PC-9 (cell line): ENCODE measurements around the gene ACOX1. TPM values are rescaled to one million over a fixed set of nuclear protein-coding genes. Genes with fewer than 3 reads are reported as not detected.

Experiments
- BruUV-seq: library from RNA; stranded (reverse); fragments of 400-500 nt; replicated peaks from 2 replicates; lab custom pipeline; 2021; lab: Mats Ljungman, UMichigan
- CTCF ChIA-PET: fragments of 300-600 bp; sonication (Branson Sonifier 250); formaldehyde crosslinking; loops from one replicate; lab custom pipeline; 2022; ENCODE audit warnings: antibody characterized with exemption; lab: Charles Lee
- POLR2A ChIA-PET: fragments of 300-600 bp; sonication (Branson Sonifier 250); formaldehyde crosslinking; loops from one replicate; lab custom pipeline; 2022; ENCODE audit warnings: antibody characterized with exemption; ENCODE audit not compliant: unreplicated experiment; lab: Charles Lee
- DNase-seq, 2 experiments: peaks; one replicate each; pipeline versions ENCODE4 v3.0.0 to v3.0.0-alpha.2; 2015 to 2022; ENCODE audit warnings: mixed read lengths in 1 of 2
- H2AFZ ChIP-seq: fragments of 200-600 bp; sonication (generic); 2 replicates; pipeline ENCODE4 v1.8.1; 2017; ENCODE audit warnings: antibody characterized with exemption
- H3F3A ChIP-seq: fragments of 200-600 bp; sonication (generic); 2 replicates; pipeline ENCODE4 v1.8.1; 2017; ENCODE audit warnings: antibody characterized with exemption, mild to moderate bottlenecking, low read depth; ENCODE audit not compliant: insufficient read depth
- H3K27ac ChIP-seq: fragments of 200-600 bp; sonication (generic); 2 replicates; pipeline ENCODE4 v1.6.1; 2016; ENCODE audit warnings: mixed run types
- H3K27me3 ChIP-seq: fragments of 200-600 bp; sonication (generic); 2 replicates; pipeline ENCODE4 v1.6.1; 2016; ENCODE audit warnings: low read depth, mixed run types; ENCODE audit not compliant: insufficient read depth
- H3K36me3 ChIP-seq: fragments of 200-600 bp; sonication (generic); 2 replicates; pipeline ENCODE4 v1.6.1; 2016; ENCODE audit warnings: low read depth, mixed run types
- H3K4me1 ChIP-seq: fragments of 200-600 bp; sonication (generic); replicated peaks from 2 replicates; pipeline ENCODE4 v1.6.1; 2016; ENCODE audit warnings: mixed run types; ENCODE audit not compliant: insufficient read depth
- H3K4me2 ChIP-seq: fragments of 200-600 bp; sonication (generic); 2 replicates; pipeline ENCODE4 v1.6.1; 2017; ENCODE audit warnings: mixed run types
- H3K4me3 ChIP-seq: fragments of 200-600 bp; sonication (generic); 2 replicates; pipeline ENCODE4 v1.6.1; 2016; ENCODE audit warnings: mixed run types
- H3K79me2 ChIP-seq: fragments of 200-600 bp; sonication (generic); 2 replicates; pipeline ENCODE4 v1.6.1; 2017; ENCODE audit warnings: low read depth, mixed run types
- H3K9me2 ChIP-seq: fragments of 200-600 bp; sonication (generic); 2 replicates; pipeline ENCODE4 v1.8.1; 2017; ENCODE audit warnings: mild to moderate bottlenecking; ENCODE audit not compliant: insufficient read depth
- H3K9me3 ChIP-seq: fragments of 200-600 bp; sonication (generic); 2 replicates; pipeline ENCODE4 v1.8.1; 2016; ENCODE audit warnings: low read depth; ENCODE audit not compliant: insufficient read depth
- H4K20me1 ChIP-seq: fragments of 200-600 bp; sonication (generic); 2 replicates; pipeline ENCODE4 v1.8.1; 2017; ENCODE audit not compliant: insufficient read depth
- CTCF ChIP-seq: fragments of 200-600 bp; sonication (generic); conservative IDR thresholded peaks from 2 replicates; pipeline ENCODE4 v1.6.1; 2017; ENCODE audit warnings: mixed run types, antibody characterized with exemption, mild to moderate bottlenecking, moderate library complexity
- EZH2 ChIP-seq: fragments of 200-600 bp; sonication (generic); IDR thresholded peaks from 2 replicates; pipeline ENCODE4 v1.8.0; 2017; ENCODE audit warnings: antibody characterized with exemption, low read depth
- intact Hi-C: fragments of 100-400 bp; cut with micrococcal nuclease; formaldehyde crosslinking; loops from one replicate; pipeline ENCODE4 v1.10.0; 2022; ENCODE audit not compliant: unreplicated experiment
- total RNA-seq: library from RNA; stranded (reverse); gene quantifications from 2 replicates; pipeline ENCODE4 v1.2.3, GENCODE V29; 2021

Gene ACOX1
- total RNA-seq, 1 experiment from 2014 or later, result 35.5 TPM

GRCh38 chr17:75996665-75997590 lies 18.0 kb upstream of the ACOX1 start:
- no peak for TF ChIP-seq CTCF
- ChIA-PET POLR2A (interaction anchor here (0.5 to 1.0 kb wide), 4 partner anchors 18 to 351 kb away, joined by 3 to 11 read pairs (median 4); partner anchors contain the start of genes ACOX1 and TEN1), CTCF (interaction anchor here (0.6 to 0.7 kb wide), 3 partner anchors 15 to 247 kb away, joined by 3 to 8 read pairs (median 3); partner anchors contain the start of gene MRPL38)
- Histone ChIP-seq H3K9me2 (no peaks in the 10 kb centered on the region), H3K4me1 (peaks cover 69% of the 10 kb centered on the region), H3K4me3 (peak overlapping the region; percentile 43; the same call in 1 of the 2 replicates), H3K27me3 (no peaks in the 10 kb centered on the region), H3K4me2 (peak overlapping the region; percentile 94), H2AFZ (peak overlapping the region; percentile 66; the same call in 1 of the 2 replicates), H3K36me3 (no peaks in the 10 kb centered on the region), H3K9me3 (no peaks in the 10 kb centered on the region), H4K20me1 (no peaks in the 10 kb centered on the region), H3K79me2 (no peaks in the 10 kb centered on the region), H3F3A (peaks cover 60% of the 10 kb centered on the region), H3K27ac (peak overlapping the region; percentile 92)
- DNase-seq, result peak; percentile 65 to 80
- no TSS peak for BruUV-seq
- intact Hi-C loops, result no loop called here

- BruUV-seq, result no TSS peak
- no peaks in the 10 kb centered on the region for H3K27me3 ChIP-seq
- ChIA-PET POLR2A (no interaction called here), CTCF (no interaction called here)
- H3K36me3 ChIP-seq, result peaks cover 6% of the 10 kb centered on the region; the same call in 1 of the 2 replicates
- no peaks in the 10 kb centered on the region for H3K9me3 ChIP-seq
- no peak for DNase-seq
- intact Hi-C loops, result no loop called here
- H2AFZ ChIP-seq, result no peak overlapping the region
- H3K27ac ChIP-seq, result no peak overlapping the region
- no peak overlapping the region for H3K4me3 ChIP-seq
- H3F3A ChIP-seq, result peaks cover 60% of the 10 kb centered on the region
- no peak overlapping the region for H3K4me2 ChIP-seq
- no peaks in the 10 kb centered on the region for H4K20me1 ChIP-seq
- no peaks in the 10 kb centered on the region for H3K79me2 ChIP-seq
- peaks cover 69% of the 10 kb centered on the region for H3K4me1 ChIP-seq
- no peak for TF ChIP-seq EZH2
- TF ChIP-seq CTCF, result no peak
- H3K9me2 ChIP-seq, result no peaks in the 10 kb centered on the region
Measured at GRCh38 chr17:75995385-75995925, 16.5 kb upstream of the ACOX1 start.

GRCh38 chr17:75994802-75995370 lies 15.9 kb upstream of the ACOX1 start:
- H3K27me3 ChIP-seq, result no peaks in the 10 kb centered on the region
- H3F3A ChIP-seq, result peaks cover 60% of the 10 kb centered on the region
- no peaks in the 10 kb centered on the region for H4K20me1 ChIP-seq
- no peak overlapping the region for H2AFZ ChIP-seq
- intact Hi-C loops, result no loop called here
- no peaks in the 10 kb centered on the region for H3K9me3 ChIP-seq
- no peak overlapping the region for H3K4me2 ChIP-seq
- H3K9me2 ChIP-seq, result no peaks in the 10 kb centered on the region
- ChIA-PET CTCF (interaction anchor here (0.6 kb wide), 1 partner anchor 16 kb away, joined by 5 read pairs; the partner anchor contains the start of gene ACOX1), POLR2A (interaction anchor here (0.7 kb wide), 1 partner anchor 20 kb away, joined by 13 read pairs; no protein-coding TSS in a partner anchor)
- TF ChIP-seq EZH2 (no peak), CTCF (no peak)
- H3K4me1 ChIP-seq, result peaks cover 65% of the 10 kb centered on the region
- no peak overlapping the region for H3K27ac ChIP-seq
- no peak overlapping the region for H3K4me3 ChIP-seq
- no peak for DNase-seq
- BruUV-seq, result no TSS peak
- H3K79me2 ChIP-seq, result no peaks in the 10 kb centered on the region
- peaks cover 6% of the 10 kb centered on the region; the same call in 1 of the 2 replicates for H3K36me3 ChIP-seq
